IMR-90 (cell line): Measurements from ENCODE around the gene NR4A3.

Source experiments
- BHLHE40 ChIP-seq: fragments of 150-350 bp; IDR thresholded peaks from 2 replicates; pipeline ENCODE4 v1.6.1; 2016; ENCODE audit warnings: mild to moderate bottlenecking, low read depth, low read length
- CEBPB ChIP-seq: IDR thresholded peaks from 2 replicates; pipeline ENCODE4 v1.6.1; 2012; ENCODE audit warnings: low read depth, low read length, improper control_type of control experiment
- MAFK ChIP-seq: IDR thresholded peaks from 2 replicates; pipeline ENCODE4 v1.6.1; 2012; ENCODE audit warnings: low read depth, low read length, improper control_type of control experiment
- MXI1 ChIP-seq: IDR thresholded peaks from 2 replicates; pipeline ENCODE4 v1.6.1; 2012; ENCODE audit warnings: low read depth, mild to moderate bottlenecking, low read length, moderate library complexity, borderline replicate concordance
- POLR2A ChIP-seq: IDR thresholded peaks from 2 replicates; pipeline ENCODE4 v1.6.1; 2012; ENCODE audit warnings: mild to moderate bottlenecking, low read depth, low read length
- RCOR1 ChIP-seq: IDR thresholded peaks from 2 replicates; pipeline ENCODE4 v1.6.1; 2012; ENCODE audit warnings: mild to moderate bottlenecking, low read length, improper control_type of control experiment; ENCODE audit not compliant: insufficient replicate concordance
- SMC3 ChIP-seq: fragments of 150-350 bp; IDR thresholded peaks from 2 replicates; pipeline ENCODE4 v1.6.1; 2016; ENCODE audit warnings: low read depth, mild to moderate bottlenecking, antibody characterized with exemption, low read length, moderate library complexity
- TF ChIP-seq, protein P1 (sequence below): conservative IDR thresholded peaks from 2 replicates; pipeline ENCODE4 v1.5.1; 2012; ENCODE audit warnings: mild to moderate bottlenecking, low read depth, low read length, improper control_type of control experiment
- TF ChIP-seq, protein P2 (sequence below): fragments of 150-350 bp; IDR thresholded peaks from 2 replicates; pipeline ENCODE4 v1.6.1; 2017; ENCODE audit warnings: mild to moderate bottlenecking, antibody characterized with exemption, low read length, low read depth
- TF ChIP-seq, protein P3 (sequence below): fragments of 150-350 bp; IDR thresholded peaks from 2 replicates; pipeline ENCODE4 v1.6.1; 2016; ENCODE audit warnings: low read depth, mild to moderate bottlenecking, low read length, moderate library complexity, borderline replicate concordance

DNA sequence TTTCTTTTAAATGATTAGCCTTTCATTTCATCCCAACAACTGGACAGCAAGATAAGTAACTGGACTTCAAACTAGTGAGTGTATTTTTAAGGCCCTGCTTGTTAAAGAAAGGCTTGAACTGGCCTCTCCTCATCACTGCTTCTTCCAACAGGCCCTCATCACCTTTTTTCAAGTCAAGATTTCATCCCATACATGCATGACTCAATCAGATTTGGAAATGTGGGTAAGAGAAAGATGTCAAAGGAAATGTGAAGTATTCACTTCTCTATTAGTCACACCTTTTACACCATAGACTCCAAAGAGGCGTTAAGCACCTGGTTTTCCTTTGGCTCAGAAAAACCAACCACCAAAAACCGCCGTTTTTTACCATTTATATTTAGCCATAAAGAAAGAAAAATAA lies 4.9 kb downstream of the NR4A3 start:
- TF ChIP-seq, protein P1, sequence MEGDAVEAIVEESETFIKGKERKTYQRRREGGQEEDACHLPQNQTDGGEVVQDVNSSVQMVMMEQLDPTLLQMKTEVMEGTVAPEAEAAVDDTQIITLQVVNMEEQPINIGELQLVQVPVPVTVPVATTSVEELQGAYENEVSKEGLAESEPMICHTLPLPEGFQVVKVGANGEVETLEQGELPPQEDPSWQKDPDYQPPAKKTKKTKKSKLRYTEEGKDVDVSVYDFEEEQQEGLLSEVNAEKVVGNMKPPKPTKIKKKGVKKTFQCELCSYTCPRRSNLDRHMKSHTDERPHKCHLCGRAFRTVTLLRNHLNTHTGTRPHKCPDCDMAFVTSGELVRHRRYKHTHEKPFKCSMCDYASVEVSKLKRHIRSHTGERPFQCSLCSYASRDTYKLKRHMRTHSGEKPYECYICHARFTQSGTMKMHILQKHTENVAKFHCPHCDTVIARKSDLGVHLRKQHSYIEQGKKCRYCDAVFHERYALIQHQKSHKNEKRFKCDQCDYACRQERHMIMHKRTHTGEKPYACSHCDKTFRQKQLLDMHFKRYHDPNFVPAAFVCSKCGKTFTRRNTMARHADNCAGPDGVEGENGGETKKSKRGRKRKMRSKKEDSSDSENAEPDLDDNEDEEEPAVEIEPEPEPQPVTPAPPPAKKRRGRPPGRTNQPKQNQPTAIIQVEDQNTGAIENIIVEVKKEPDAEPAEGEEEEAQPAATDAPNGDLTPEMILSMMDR = no peak
- no peak for TF ChIP-seq POLR2A
- TF ChIP-seq BHLHE40 = no peak
- no peak for TF ChIP-seq RCOR1
- TF ChIP-seq, protein P2, sequence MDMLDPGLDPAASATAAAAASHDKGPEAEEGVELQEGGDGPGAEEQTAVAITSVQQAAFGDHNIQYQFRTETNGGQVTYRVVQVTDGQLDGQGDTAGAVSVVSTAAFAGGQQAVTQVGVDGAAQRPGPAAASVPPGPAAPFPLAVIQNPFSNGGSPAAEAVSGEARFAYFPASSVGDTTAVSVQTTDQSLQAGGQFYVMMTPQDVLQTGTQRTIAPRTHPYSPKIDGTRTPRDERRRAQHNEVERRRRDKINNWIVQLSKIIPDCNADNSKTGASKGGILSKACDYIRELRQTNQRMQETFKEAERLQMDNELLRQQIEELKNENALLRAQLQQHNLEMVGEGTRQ = no peak; the same call in 1 of the 2 replicates
- TF ChIP-seq CEBPB = no peak
- no peak for TF ChIP-seq MAFK
- TF ChIP-seq, protein P3, sequence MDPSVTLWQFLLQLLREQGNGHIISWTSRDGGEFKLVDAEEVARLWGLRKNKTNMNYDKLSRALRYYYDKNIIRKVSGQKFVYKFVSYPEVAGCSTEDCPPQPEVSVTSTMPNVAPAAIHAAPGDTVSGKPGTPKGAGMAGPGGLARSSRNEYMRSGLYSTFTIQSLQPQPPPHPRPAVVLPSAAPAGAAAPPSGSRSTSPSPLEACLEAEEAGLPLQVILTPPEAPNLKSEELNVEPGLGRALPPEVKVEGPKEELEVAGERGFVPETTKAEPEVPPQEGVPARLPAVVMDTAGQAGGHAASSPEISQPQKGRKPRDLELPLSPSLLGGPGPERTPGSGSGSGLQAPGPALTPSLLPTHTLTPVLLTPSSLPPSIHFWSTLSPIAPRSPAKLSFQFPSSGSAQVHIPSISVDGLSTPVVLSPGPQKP = no peak
- TF ChIP-seq SMC3 = no peak
- TF ChIP-seq MXI1 = no peak
